OCI-LY1 (cell line): ENCODE measurements around the gene ASCL2.

Experiments
- H2AFZ ChIP-seq: fragments of 200-600 bp; sonication (generic), shearing (Covaris generic); 2 replicates; pipeline ENCODE4 v1.6.0; 2014; ENCODE audit warnings: antibody characterized with exemption, mild to moderate bottlenecking, low read length
- H3F3A ChIP-seq: fragments of 200-600 bp; sonication (generic), shearing (Covaris generic); 2 replicates; pipeline ENCODE4 v1.6.0; 2014; ENCODE audit warnings: mild to moderate bottlenecking, antibody characterized with exemption, low read length, moderate library complexity; ENCODE audit not compliant: insufficient read depth
- H3K27ac ChIP-seq: fragments of 200-600 bp; sonication (generic); 2 replicates; pipeline ENCODE4 v1.5.1; 2014; ENCODE audit warnings: low read length, mixed run types, mild to moderate bottlenecking, low read depth; ENCODE audit not compliant: poor library complexity, severe bottlenecking
- H3K27me3 ChIP-seq: fragments of 200-600 bp; sonication (generic); 2 replicates; pipeline ENCODE4 v1.6.0; 2014; ENCODE audit warnings: antibody characterized with exemption, mild to moderate bottlenecking, low read length, moderate library complexity; ENCODE audit not compliant: insufficient read depth
- H3K36me3 ChIP-seq: fragments of 200-600 bp; sonication (generic); 2 replicates; pipeline ENCODE4 v1.6.1; 2014; ENCODE audit warnings: mild to moderate bottlenecking, antibody characterized with exemption, low read length, moderate library complexity, mixed read lengths; ENCODE audit not compliant: insufficient read depth
- H3K4me1 ChIP-seq: fragments of 200-600 bp; sonication (generic); 2 replicates; pipeline ENCODE4 v1.5.1; 2014; ENCODE audit warnings: mild to moderate bottlenecking, low read length, moderate library complexity; ENCODE audit not compliant: insufficient read depth, severe bottlenecking
- H3K4me2 ChIP-seq: fragments of 200-600 bp; sonication (generic), shearing (Covaris generic); 2 replicates; pipeline ENCODE4 v1.6.1; 2014; ENCODE audit warnings: low read length
- H3K4me3 ChIP-seq: fragments of 200-600 bp; sonication (generic); 2 replicates; pipeline ENCODE4 v1.5.1; 2014; ENCODE audit warnings: low read length, low read depth, mild to moderate bottlenecking, mixed read lengths; ENCODE audit not compliant: poor library complexity, severe bottlenecking
- H3K79me2 ChIP-seq: fragments of 200-600 bp; shearing (Covaris generic); 2 replicates; pipeline ENCODE4 v1.6.1; 2016; ENCODE audit warnings: mixed run types, low read length, mixed read lengths; ENCODE audit not compliant: insufficient read depth
- H3K9ac ChIP-seq: fragments of 200-600 bp; sonication (generic), shearing (Covaris generic); 2 replicates; pipeline ENCODE4 v1.6.1; 2014; ENCODE audit warnings: mild to moderate bottlenecking, low read length, mixed read lengths
- H3K9me2 ChIP-seq: fragments of 200-600 bp; sonication (generic), shearing (Covaris generic); 2 replicates; pipeline ENCODE4 v1.6.1; 2014; ENCODE audit warnings: low read depth, mild to moderate bottlenecking, low read length, mixed read lengths
- H3K9me3 ChIP-seq: fragments of 200-600 bp; shearing (Covaris generic); 2 replicates; pipeline ENCODE4 v1.6.1; 2014; ENCODE audit warnings: low read length, mixed read lengths
- H4K20me1 ChIP-seq: fragments of 200-600 bp; sonication (generic), shearing (Covaris generic); 2 replicates; pipeline ENCODE4 v1.6.0; 2016; ENCODE audit warnings: mild to moderate bottlenecking, low read length; ENCODE audit not compliant: insufficient read depth
- CTCF ChIP-seq: fragments of 200-600 bp; sonication (generic), shearing (Covaris generic); IDR thresholded peaks from 2 replicates; pipeline ENCODE4 v1.5.1; 2017; ENCODE audit warnings: mild to moderate bottlenecking, antibody characterized with exemption, low read length, moderate library complexity, mixed read lengths
- EZH2 ChIP-seq: fragments of 200-600 bp; sonication (generic), shearing (Covaris generic); IDR thresholded peaks from 2 replicates; pipeline ENCODE4 v1.8.0; 2017; ENCODE audit warnings: borderline replicate concordance, mixed run types, mild to moderate bottlenecking, antibody characterized with exemption, low read length, moderate library complexity, mixed read lengths

The ASCL2 gene

GRCh38 chr11:2220173-2220771, 50.1 kb downstream of the ASCL2 start:
- no peak overlapping the region for H3K4me3 ChIP-seq
- no peaks in the 10 kb centered on the region for H3K4me1 ChIP-seq
- no peak overlapping the region for H3K4me2 ChIP-seq
- no peaks in the 10 kb centered on the region for H3F3A ChIP-seq
- TF ChIP-seq EZH2 (no peak), CTCF (no peak)
- H3K36me3 ChIP-seq, result no peaks in the 10 kb centered on the region
- no peaks in the 10 kb centered on the region for H4K20me1 ChIP-seq
- H3K9me2 ChIP-seq, result no peaks in the 10 kb centered on the region
- H3K27me3 ChIP-seq, result no peaks in the 10 kb centered on the region
- no peak overlapping the region for H3K27ac ChIP-seq
- H3K9me3 ChIP-seq, result no peaks in the 10 kb centered on the region
- H3K79me2 ChIP-seq, result no peaks in the 10 kb centered on the region
- no peak overlapping the region for H2AFZ ChIP-seq
- H3K9ac ChIP-seq, result no peak overlapping the region

GRCh38 chr11:2219318-2220017, 50.9 kb downstream of the ASCL2 start:
- H3K79me2 ChIP-seq, result no peaks in the 10 kb centered on the region
- no peaks in the 10 kb centered on the region for H3K36me3 ChIP-seq
- H4K20me1 ChIP-seq, result no peaks in the 10 kb centered on the region
- no peak overlapping the region for H3K4me2 ChIP-seq
- H3K9me2 ChIP-seq, result no peaks in the 10 kb centered on the region
- no peaks in the 10 kb centered on the region for H3K27me3 ChIP-seq
- H3K27ac ChIP-seq, result no peak overlapping the region
- no peak overlapping the region for H3K4me3 ChIP-seq
- H3K4me1 ChIP-seq, result no peaks in the 10 kb centered on the region
- H3K9me3 ChIP-seq, result no peaks in the 10 kb centered on the region
- no peak for TF ChIP-seq CTCF
- TF ChIP-seq EZH2, result no peak
- H3K9ac ChIP-seq, result no peak overlapping the region
- no peaks in the 10 kb centered on the region for H3F3A ChIP-seq
- H2AFZ ChIP-seq, result no peak overlapping the region
